NCI-H82 treated with DMSO at 0.1 percent for 48 hours (cell line): ENCODE measurements around the gene NPL.

Experiments used
- DNase-seq: peaks from one replicate; lab custom pipeline; 2025; ENCODE audit not compliant: unreplicated experiment; lab: John Stamatoyannopoulos, UW

Gene NPL

DNA sequence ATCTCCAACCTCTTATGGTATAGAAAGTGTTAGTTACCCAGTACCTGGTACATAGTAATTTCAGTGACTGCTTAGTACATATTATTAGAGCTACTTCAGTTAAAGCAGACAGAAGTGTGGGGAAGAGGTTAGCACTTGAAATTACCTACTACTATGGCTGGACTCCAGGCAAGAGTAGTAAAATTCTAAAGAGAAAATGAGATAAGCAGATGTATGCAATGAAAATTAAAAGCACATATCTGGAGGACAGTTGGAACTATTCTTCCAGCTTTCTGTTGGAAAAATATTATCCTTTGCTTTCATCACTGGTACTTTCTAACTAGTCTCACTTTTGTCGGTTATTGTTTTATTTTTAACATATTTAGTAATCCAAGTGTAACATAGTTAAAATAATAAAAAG, 73.3 kb downstream of the NPL start:
- no peak for DNase-seq

GRCh38 chr1:182863940-182864339, 74.4 kb downstream of the NPL start:
- no peak for DNase-seq

GRCh38 chr1:182867861-182868260, 78.3 kb downstream of the NPL start:
- DNase-seq = no peak

- no peak for DNase-seq
Observed at GRCh38 chr1:182869241-182869666, 79.7 kb downstream of the NPL start.

DNA sequence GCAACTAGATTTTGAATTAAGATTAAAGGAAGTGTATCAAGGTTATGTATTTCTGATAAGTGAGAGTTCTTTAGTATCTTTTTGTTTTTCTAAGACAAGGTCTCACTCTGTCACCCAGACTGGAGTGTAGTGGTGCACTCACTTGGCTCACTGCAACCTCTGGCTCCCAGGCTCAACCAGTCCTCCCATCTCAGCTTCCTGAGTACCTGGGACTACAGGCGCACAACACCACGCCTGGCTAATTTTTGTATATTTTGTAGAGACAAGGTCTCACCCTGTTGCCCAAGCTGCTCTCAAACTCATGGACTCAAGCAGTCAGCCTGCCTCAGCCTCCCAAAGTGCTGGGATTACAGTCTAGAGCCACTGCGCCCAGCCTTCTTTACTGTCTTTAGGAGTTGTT, 83.3 kb downstream of the NPL start:
- no peak for DNase-seq

- no peak for DNase-seq
Observed at GRCh38 chr1:182875889-182876288, 86.3 kb downstream of the NPL start.

DNA sequence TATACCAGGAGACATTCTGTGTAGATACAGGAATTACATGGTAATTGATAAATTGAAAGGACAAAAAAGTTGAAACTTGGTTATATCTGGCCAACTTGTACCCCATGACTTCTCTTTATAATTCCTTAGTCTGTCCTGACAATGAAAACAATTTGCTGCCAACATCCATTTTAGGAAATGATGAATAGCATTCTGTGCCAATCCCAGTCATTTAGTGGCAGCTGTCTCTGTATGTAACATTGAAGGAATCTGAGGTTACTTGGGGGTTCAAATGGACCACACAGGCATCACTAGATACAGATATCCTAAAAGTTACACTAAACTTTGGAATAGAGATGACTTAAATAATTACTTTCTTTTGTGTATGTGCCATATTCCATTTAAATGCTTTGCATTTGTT, 87.8 kb downstream of the NPL start:
- no peak for DNase-seq

- DNase-seq = no peak
Observed at GRCh38 chr1:182877842-182878241, 88.3 kb downstream of the NPL start.
